Measurements from ENCODE around the gene ANKUB1.
A peak's percentile ranks its signal among the peaks of the same experiment; 100 is the strongest.
"Not testable (repeated sequence)": the region's sequence is repeated elsewhere in the genome, so short reads cannot be mapped to it uniquely, and the experiment has no call there.

The ANKUB1 gene

DNA sequence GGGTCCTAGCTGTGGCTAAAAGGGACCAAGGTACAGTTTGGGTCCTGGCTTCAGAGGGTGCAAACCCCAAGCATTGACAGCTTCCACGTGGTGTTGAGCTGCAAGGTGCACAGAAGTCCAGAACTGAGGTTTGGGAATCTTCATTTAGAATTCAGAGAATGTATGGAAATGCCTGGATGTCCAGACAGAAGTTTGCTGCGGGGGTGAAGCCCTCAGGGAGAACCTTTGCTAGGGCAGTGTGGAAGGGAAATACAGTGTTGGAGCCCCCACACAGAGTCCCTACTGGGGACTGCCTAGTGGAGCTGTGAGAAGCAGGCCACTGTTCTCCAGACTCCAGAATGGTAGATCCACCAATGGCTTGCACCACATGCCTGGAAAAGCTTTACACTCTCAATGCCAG lies 38.5 kb upstream of the ANKUB1 start:
- no peak for DNase-seq (ENCODE audit: low read depth)
- no peak overlapping the region for H3K4me3 ChIP-seq (ENCODE audit: low read depth, low read length)
- TF ChIP-seq, protein P1, sequence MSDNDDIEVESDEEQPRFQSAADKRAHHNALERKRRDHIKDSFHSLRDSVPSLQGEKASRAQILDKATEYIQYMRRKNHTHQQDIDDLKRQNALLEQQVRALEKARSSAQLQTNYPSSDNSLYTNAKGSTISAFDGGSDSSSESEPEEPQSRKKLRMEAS (IDR thresholded peaks at IDR 0.05; ENCODE audit: low read depth, low read length), result no peak
- TF ChIP-seq MYC (IDR thresholded peaks at IDR 0.05; ENCODE audit: low read depth, low read length) (no peak), POLR2A (IDR thresholded peaks at IDR 0.05; ENCODE audit: extremely low read depth, insufficient read length) (no peak)
- TF ChIP-seq, protein P2, sequence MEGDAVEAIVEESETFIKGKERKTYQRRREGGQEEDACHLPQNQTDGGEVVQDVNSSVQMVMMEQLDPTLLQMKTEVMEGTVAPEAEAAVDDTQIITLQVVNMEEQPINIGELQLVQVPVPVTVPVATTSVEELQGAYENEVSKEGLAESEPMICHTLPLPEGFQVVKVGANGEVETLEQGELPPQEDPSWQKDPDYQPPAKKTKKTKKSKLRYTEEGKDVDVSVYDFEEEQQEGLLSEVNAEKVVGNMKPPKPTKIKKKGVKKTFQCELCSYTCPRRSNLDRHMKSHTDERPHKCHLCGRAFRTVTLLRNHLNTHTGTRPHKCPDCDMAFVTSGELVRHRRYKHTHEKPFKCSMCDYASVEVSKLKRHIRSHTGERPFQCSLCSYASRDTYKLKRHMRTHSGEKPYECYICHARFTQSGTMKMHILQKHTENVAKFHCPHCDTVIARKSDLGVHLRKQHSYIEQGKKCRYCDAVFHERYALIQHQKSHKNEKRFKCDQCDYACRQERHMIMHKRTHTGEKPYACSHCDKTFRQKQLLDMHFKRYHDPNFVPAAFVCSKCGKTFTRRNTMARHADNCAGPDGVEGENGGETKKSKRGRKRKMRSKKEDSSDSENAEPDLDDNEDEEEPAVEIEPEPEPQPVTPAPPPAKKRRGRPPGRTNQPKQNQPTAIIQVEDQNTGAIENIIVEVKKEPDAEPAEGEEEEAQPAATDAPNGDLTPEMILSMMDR (IDR thresholded peaks at IDR 0.05; ENCODE audit: low read depth, low read length), result no peak

DNA sequence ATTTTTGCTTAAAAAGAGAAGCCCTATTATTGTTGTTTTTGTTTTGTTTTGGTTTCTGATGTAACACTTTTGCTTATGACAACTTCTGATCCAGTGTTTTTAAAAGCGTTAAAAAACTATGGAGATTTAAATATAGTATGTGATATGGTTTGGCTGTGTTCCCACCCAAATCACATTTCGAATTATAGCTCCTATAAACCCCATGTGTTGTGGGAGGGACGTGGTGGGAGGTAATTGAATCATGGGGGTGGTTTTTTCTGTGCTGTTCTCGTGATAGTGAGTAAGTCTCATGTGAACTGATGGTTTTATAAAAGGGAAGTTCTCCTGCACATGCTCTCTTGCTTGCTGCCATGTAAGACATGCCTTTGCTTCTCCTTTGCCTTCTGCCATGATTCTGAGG lies 37.3 kb upstream of the ANKUB1 start:
- H3K4me3 ChIP-seq (ENCODE audit: low read depth, low read length); DNase-seq (ENCODE audit: low read depth): not testable (repeated sequence)

DNA sequence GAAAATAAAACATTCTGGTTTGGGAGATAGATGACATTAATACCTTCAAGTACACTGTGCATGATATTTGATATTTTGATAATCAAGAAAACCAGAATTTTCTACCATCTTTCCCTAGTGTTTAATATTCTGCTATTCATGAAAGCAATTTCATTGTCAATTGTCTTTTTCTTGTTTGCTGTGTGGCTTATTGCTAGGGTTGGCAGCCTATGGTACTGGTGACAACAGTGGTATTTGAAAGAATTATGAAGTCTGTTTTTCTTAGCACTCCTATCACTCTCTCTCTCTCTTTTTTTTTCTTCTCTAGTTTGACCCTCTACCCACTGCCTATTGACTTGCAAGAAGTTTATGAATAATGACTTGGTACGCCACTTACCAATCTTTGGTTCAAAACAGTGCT lies 36.0 kb upstream of the ANKUB1 start:
- DNase-seq (ENCODE audit: low read depth), result no peak
- no peak for TF ChIP-seq POLR2A (IDR thresholded peaks at IDR 0.05; ENCODE audit: extremely low read depth, insufficient read length)
- no peak overlapping the region for H3K4me3 ChIP-seq (ENCODE audit: low read depth, low read length)

DNA sequence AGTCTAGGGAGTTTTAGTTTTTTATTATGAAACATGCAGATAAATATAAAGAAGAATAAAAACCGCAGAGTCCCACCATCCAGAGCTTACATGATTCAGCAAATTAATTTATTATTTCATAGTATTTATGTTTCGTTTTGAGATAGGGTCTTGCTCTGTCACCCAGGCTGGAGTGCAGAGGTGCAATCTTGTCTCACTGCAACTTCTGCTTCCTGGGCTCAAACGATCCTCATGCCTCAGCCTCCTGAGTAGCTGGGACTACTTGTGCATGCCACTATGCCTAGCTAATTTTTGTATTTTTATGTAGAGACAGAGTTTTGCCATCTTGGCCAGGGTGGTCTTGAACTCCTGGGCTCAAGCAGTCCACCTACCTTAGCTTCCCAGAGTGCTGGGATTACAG lies 34.3 kb upstream of the ANKUB1 start:
- TF ChIP-seq, protein P1 (IDR thresholded peaks at IDR 0.05; ENCODE audit: low read depth, low read length), result no peak
- TF ChIP-seq POLR2A (IDR thresholded peaks at IDR 0.05; ENCODE audit: extremely low read depth, insufficient read length) (no peak), MYC (IDR thresholded peaks at IDR 0.05; ENCODE audit: low read depth, low read length) (no peak)
- TF ChIP-seq, protein P2 (IDR thresholded peaks at IDR 0.05; ENCODE audit: low read depth, low read length), result no peak
- DNase-seq (ENCODE audit: low read depth), result no peak
- H3K4me3 ChIP-seq (ENCODE audit: low read depth, low read length), result no peak overlapping the region

DNA sequence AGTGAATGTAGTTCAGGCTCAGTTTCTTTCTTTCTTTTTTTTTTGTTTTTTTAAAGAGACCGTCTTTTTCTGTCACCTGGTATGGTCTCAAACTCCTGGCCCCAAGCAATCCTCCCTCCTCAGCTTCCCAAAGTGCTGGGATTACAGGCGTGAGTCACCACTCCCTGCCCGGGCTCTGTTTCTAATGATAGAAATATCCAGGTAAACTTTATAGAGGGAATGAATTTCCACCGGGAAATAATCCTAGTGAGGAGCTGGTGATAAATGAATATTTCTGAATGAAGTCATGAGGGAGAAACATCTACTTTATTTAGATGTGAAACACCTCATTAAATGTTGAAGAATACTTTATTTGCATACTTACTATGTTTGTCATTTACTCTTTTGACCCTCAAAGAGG lies 27.8 kb upstream of the ANKUB1 start:
- TF ChIP-seq, protein P2 (IDR thresholded peaks at IDR 0.05; ENCODE audit: low read depth, low read length), result no peak
- TF ChIP-seq POLR2A (IDR thresholded peaks at IDR 0.05; ENCODE audit: extremely low read depth, insufficient read length) (no peak), MYC (IDR thresholded peaks at IDR 0.05; ENCODE audit: low read depth, low read length) (no peak)
- TF ChIP-seq, protein P1 (IDR thresholded peaks at IDR 0.05; ENCODE audit: low read depth, low read length), result no peak
- DNase-seq (ENCODE audit: low read depth), result no peak
- H3K4me3 ChIP-seq (ENCODE audit: low read depth, low read length), result no peak overlapping the region

DNA sequence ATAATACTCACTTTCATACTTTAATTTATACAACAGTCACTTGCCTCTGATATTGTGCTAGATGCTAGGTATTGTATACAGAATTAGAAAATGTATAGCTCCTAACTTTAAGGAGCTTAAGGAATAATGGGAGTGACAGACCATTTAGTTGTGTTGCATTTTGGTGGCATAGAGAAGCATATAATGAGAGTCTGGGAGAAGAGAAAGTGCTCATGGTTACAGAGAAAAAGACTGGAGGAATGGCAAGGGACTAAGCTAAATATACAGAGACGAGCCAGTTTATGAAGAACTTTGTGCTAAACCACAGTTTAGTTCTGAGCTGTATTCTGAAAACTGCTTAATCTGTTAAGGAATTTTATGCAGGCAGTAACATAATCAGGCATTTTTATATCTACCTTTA lies 27.1 kb upstream of the ANKUB1 start:
- no peak overlapping the region for H3K4me3 ChIP-seq (ENCODE audit: low read depth, low read length)
- DNase-seq (ENCODE audit: low read depth), result no peak
- TF ChIP-seq, protein P2 (IDR thresholded peaks at IDR 0.05; ENCODE audit: low read depth, low read length), result no peak
- TF ChIP-seq POLR2A (IDR thresholded peaks at IDR 0.05; ENCODE audit: extremely low read depth, insufficient read length) (no peak), MYC (IDR thresholded peaks at IDR 0.05; ENCODE audit: low read depth, low read length) (no peak)
- TF ChIP-seq, protein P1 (IDR thresholded peaks at IDR 0.05; ENCODE audit: low read depth, low read length), result no peak

DNA sequence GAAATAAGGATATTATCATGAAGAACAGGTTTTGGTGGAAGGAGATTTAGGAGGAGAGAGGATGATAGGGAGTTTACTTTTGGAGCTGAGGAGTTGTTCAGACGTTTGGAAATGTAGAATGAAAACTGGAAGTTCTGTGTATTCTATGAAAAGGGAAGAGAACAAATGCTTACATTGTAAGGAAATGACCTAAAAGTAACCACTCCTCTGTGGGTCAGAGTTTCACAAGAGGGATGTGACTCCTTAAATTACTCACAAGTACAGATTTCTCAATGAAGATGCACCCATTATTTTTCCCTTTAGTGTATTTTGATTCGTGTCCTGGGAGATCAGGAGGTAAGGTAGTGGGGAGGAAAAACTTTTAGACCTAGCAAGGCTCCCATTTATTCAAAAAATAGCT lies 24.6 kb upstream of the ANKUB1 start:
- peak; percentile 73 for DNase-seq (ENCODE audit: low read depth)
- H3K4me3 ChIP-seq (ENCODE audit: low read depth, low read length), result no peak overlapping the region
- TF ChIP-seq MYC (IDR thresholded peaks at IDR 0.05; ENCODE audit: low read depth, low read length) (no peak), POLR2A (IDR thresholded peaks at IDR 0.05; ENCODE audit: extremely low read depth, insufficient read length) (no peak)
- TF ChIP-seq, protein P2 (IDR thresholded peaks at IDR 0.05; ENCODE audit: low read depth, low read length), result no peak
- TF ChIP-seq, protein P1 (IDR thresholded peaks at IDR 0.05; ENCODE audit: low read depth, low read length), result no peak

Data from NB4 (cell line).